HepG2 (cell line): Measurements from ENCODE around the gene ZNF629. TPM values are rescaled to one million over a fixed set of nuclear protein-coding genes. Genes with fewer than 3 reads are reported as not detected.

Source experiments
- ATAC-seq: fragments of 200-7000 bp; cut with Tn5 transposase; 3 replicates; pipeline ENCODE4 v1.9.1; 2020; ENCODE audit warnings: mild to moderate bottlenecking, moderate library complexity
- BruUV-seq: library from RNA; stranded (reverse); fragments of 400-500 nt; replicated peaks from 2 replicates; lab custom pipeline; 2021; lab: Mats Ljungman, UMichigan
- CTCF ChIA-PET: fragments of 300-600 bp; formaldehyde crosslinking; extraction: SDS; loops from one replicate; lab custom pipeline; 2021; ENCODE audit warnings: low total read pairs, inconsistent platforms, low intra/inter-chr PET ratio; lab: Yijun Ruan, JAX
- POLR2A ChIA-PET: fragments of 350-600 bp; sonication (Branson Sonifier 250); formaldehyde crosslinking; loops from one replicate; lab custom pipeline; 2020; ENCODE audit warnings: antibody characterized with exemption, inconsistent platforms; lab: Yijun Ruan, JAX
- DNase-seq: peaks from one replicate; pipeline ENCODE4 v3.0.0-alpha.2; 2015; ENCODE audit warnings: low spot score
- FAIRE-seq: peaks from 3 replicates; lab custom pipeline; 2011; peaks lifted over from hg19 to GRCh38; lab: Jason Lieb, UNC
- H2AFZ ChIP-seq: one replicate; pipeline ENCODE4 v1.6.1; 2011; ENCODE audit warnings: low read length, inconsistent platforms
- H3K27ac ChIP-seq: fragments of 300-600 bp; 3 replicates; pipeline ENCODE4 v1.8.0; 2011; ENCODE audit warnings: mixed run types, mild to moderate bottlenecking, mixed read lengths, low read length, inconsistent platforms; ENCODE audit not compliant: insufficient read depth; ENCODE audit errors: extremely low read length
- H3K27me3 ChIP-seq, 2 experiments: fragments of 200-600 bp in 1 of 2; 2 replicates in 1 of 2; 3 replicates in 1 of 2; pipeline versions ENCODE4 v1.6.0 to v1.8.0; 2011; ENCODE audit warnings: low read length in 2 of 2, mild to moderate bottlenecking in 2 of 2, moderate library complexity in 2 of 2, inconsistent platforms in 1 of 2; ENCODE audit not compliant: insufficient read depth in 2 of 2, control insufficient read depth in 1 of 2
- H3K36me3 ChIP-seq, 2 experiments: fragments of 200-600 bp in 1 of 2; replicated peaks in 1 of 2; 2 replicates in 1 of 2; 3 replicates in 1 of 2; pipeline versions ENCODE4 v1.5.1 to v1.8.0; 2011; ENCODE audit warnings: low read length in 2 of 2, inconsistent platforms in 1 of 2; ENCODE audit not compliant: insufficient read depth in 2 of 2, control insufficient read depth in 1 of 2
- H3K4me1 ChIP-seq: 2 replicates; pipeline ENCODE4 v1.5.1; 2012; ENCODE audit warnings: low read length, inconsistent platforms; ENCODE audit not compliant: insufficient read depth
- H3K4me2 ChIP-seq: 2 replicates; pipeline ENCODE4 v1.6.0; 2011; ENCODE audit warnings: low read depth, low read length, inconsistent platforms
- H3K4me3 ChIP-seq, 3 experiments: fragments of 200-600 bp in 1 of 3; sonication (generic), shearing (Covaris generic) in 1 of 3; replicated peaks in 1 of 3; 2 replicates each; pipeline ENCODE4 v1.5.1; 2011 to 2016; ENCODE audit warnings: low read length in 3 of 3, inconsistent platforms in 2 of 3, low read depth in 2 of 3, mild to moderate bottlenecking in 2 of 3, control low read depth in 1 of 3, mixed read lengths in 1 of 3; ENCODE audit not compliant: insufficient read depth in 1 of 3
- H3K79me2 ChIP-seq: one replicate; pipeline ENCODE4 v1.6.1; 2011; ENCODE audit warnings: low read length, inconsistent platforms; ENCODE audit not compliant: insufficient read depth
- H3K9ac ChIP-seq: 2 replicates; pipeline ENCODE4 v1.6.0; 2011; ENCODE audit warnings: mild to moderate bottlenecking, low read depth, low read length, inconsistent platforms; ENCODE audit not compliant: insufficient read depth
- H3K9me3 ChIP-seq: 2 replicates; pipeline ENCODE4 v1.5.1; 2012; ENCODE audit warnings: mild to moderate bottlenecking, low read length
- H4K20me1 ChIP-seq: 2 replicates; pipeline ENCODE4 v1.6.0; 2011; ENCODE audit warnings: inconsistent platforms, mild to moderate bottlenecking, low read length, moderate library complexity; ENCODE audit not compliant: insufficient read depth
- AGO1 ChIP-seq: fragments of 200-400 bp; formaldehyde crosslinking; IDR thresholded peaks from 2 replicates; pipeline ENCODE4 v1.6.1; 2017; ENCODE audit warnings: mild to moderate bottlenecking, low read depth, low read length, moderate library complexity; ENCODE audit not compliant: poor library complexity, severe bottlenecking
- ARHGAP35 ChIP-seq: sonication (generic); formaldehyde crosslinking; IDR thresholded peaks from 2 replicates; pipeline ENCODE4 v1.9.0; 2022; ENCODE audit warnings: mild to moderate bottlenecking, inconsistent platforms, moderate library complexity, missing genetic modification reagents, borderline replicate concordance
- FOSL2 ChIP-seq: sonication (generic); formaldehyde crosslinking; IDR thresholded peaks from 2 replicates; pipeline ENCODE4 v1.4.0; 2020; ENCODE audit warnings: missing genetic modification reagents
- NFIB ChIP-seq: sonication (generic); formaldehyde crosslinking; IDR thresholded peaks from 2 replicates; pipeline ENCODE4 v1.9.0; 2021; ENCODE audit warnings: missing genetic modification reagents, mild to moderate bottlenecking, borderline replicate concordance
- POLR2G ChIP-seq: fragments of 200-400 bp; formaldehyde crosslinking; IDR thresholded peaks from 2 replicates; pipeline ENCODE4 v1.6.1; 2018; ENCODE audit warnings: mild to moderate bottlenecking, low read depth, low read length, moderate library complexity
- RAD51 ChIP-seq: fragments of 450-650 bp; IDR thresholded peaks from 2 replicates; pipeline ENCODE4 v1.6.1; 2016; ENCODE audit warnings: borderline replicate concordance
- ZFP62 ChIP-seq: sonication (generic); formaldehyde crosslinking; IDR thresholded peaks from 2 replicates; pipeline ENCODE4 v1.4.0; 2020; ENCODE audit warnings: missing genetic modification reagents
- ZIK1 ChIP-seq: sonication (generic); formaldehyde crosslinking; IDR thresholded peaks from 2 replicates; pipeline ENCODE4 v1.5.0; 2020; ENCODE audit warnings: mild to moderate bottlenecking, low read depth, missing genetic modification reagents, borderline replicate concordance
- ZNF143 ChIP-seq: sonication (generic); formaldehyde crosslinking; IDR thresholded peaks from 2 replicates; pipeline ENCODE4 v1.4.0; 2020; ENCODE audit warnings: missing genetic modification reagents
- ZNF768 ChIP-seq: sonication (generic); formaldehyde crosslinking; IDR thresholded peaks from 2 replicates; pipeline ENCODE4 v1.4.0; 2020; ENCODE audit warnings: missing genetic modification reagents
- WGBS: methylation state at CpG from one replicate; pipeline ENCODE4 v1.1.6; 2017; ENCODE audit warnings: low lambda C conversion rate; 5-methylcytosine and 5-hydroxymethylcytosine counted together
- in situ Hi-C: cut with HindIII; loops from 2 replicates; pipeline ENCODE4 v1.10.0; 2017; ENCODE audit warnings: low pct_unique_long_range_greater_than_20kb; ENCODE audit not compliant: extremely low pct_ligation_motif_present
- intact Hi-C: fragments of 100-400 bp; cut with micrococcal nuclease; formaldehyde crosslinking; loops from one replicate; pipeline ENCODE4 v1.10.0; 2022; ENCODE audit not compliant: unreplicated experiment
- polyA plus RNA-seq, 8 experiments: library from polyadenylated mRNA; depleted of rRNA in 3 of 8; stranded (reverse) in 7 of 8; unstranded in 1 of 8; fragments of >200 nt; fragmentation: Illumina TruSeq in 4 of 8; extraction: Trizol in 4 of 8; gene quantifications; 2 replicates each; pipeline versions ENCODE4 v1.2.1 to v1.2.3, GENCODE V29; 2011 to 2016; ENCODE audit warnings: low read depth in 4 of 8, missing spikeins in 1 of 8, mixed read lengths in 1 of 8; ENCODE audit not compliant: insufficient read depth in 1 of 8
- total RNA-seq, 5 experiments: library from RNA; depleted of rRNA; stranded (reverse); fragments of >200 nt; fragmentation: Illumina TruSeq; extraction: Trizol; gene quantifications; 2 replicates each; pipeline ENCODE4 v1.2.3, GENCODE V29; 2016; ENCODE audit warnings: low read depth in 1 of 5
- TF ChIP-seq, protein P1 (sequence below): sonication (generic); formaldehyde crosslinking; IDR thresholded peaks from 2 replicates; pipeline ENCODE4 v1.4.0; 2020; ENCODE audit warnings: mild to moderate bottlenecking, missing genetic modification reagents, borderline replicate concordance
- TF ChIP-seq, protein P2 (sequence below): sonication (generic); formaldehyde crosslinking; IDR thresholded peaks from 2 replicates; pipeline ENCODE4 v1.4.0; 2020; ENCODE audit warnings: missing genetic modification reagents

Gene ZNF629
- total and polyA plus RNA-seq, 2 of the 13 experiments (the other 11 are each of a cell fraction or from before 2014, with no cell fraction given) = 6.1 to 16.5 TPM

- H3K9me3 ChIP-seq = no peaks in the 10 kb centered on the region
- no peak overlapping the region for H2AFZ ChIP-seq
- peaks cover 18 to 36% of the 10 kb centered on the region in 2 experiments for H3K36me3 ChIP-seq
- H3K4me3 ChIP-seq = no peak overlapping the region
- no peak for DNase-seq
- H3K27me3 ChIP-seq = no peaks in the 10 kb centered on the region; a peak in 1 of 5 replicates
- H3K79me2 ChIP-seq = peaks cover 9% of the 10 kb centered on the region
- 93% methylated on average over 2 of the region's 7 CpGs for WGBS
- in situ Hi-C loops (no loop called here), intact Hi-C loops (loop anchor here (5.0 kb wide), 1 partner anchor 35 kb away; no protein-coding TSS in a partner anchor)
- no peak overlapping the region for H3K27ac ChIP-seq
- FAIRE-seq = no peak
- ChIA-PET CTCF (no interaction called here), POLR2A (interaction anchor here (1.2 to 3.1 kb wide), 5 partner anchors 9 to 62 kb away, joined by 3 to 10 read pairs (median 6); partner anchors contain the start of genes PHKG2 and ZNF629)
- BruUV-seq = no TSS peak
- peak overlapping the region; percentile 95; the same call in 1 of the 2 replicates for H3K4me2 ChIP-seq
- H3K4me1 ChIP-seq = peaks cover 36% of the 10 kb centered on the region
- no peak overlapping the region for H3K9ac ChIP-seq
- H4K20me1 ChIP-seq = no peaks in the 10 kb centered on the region; the same call in 1 of the 2 replicates
- ATAC-seq = peak; percentile 14
- TF ChIP-seq ZFP62 (CRISPR knock-in tag) (0 out of 2 replicates have a peak, but pooled peaks have one; percentile 32), ARHGAP35 (CRISPR knock-in tag) (0 out of 2 replicates have a peak, but pooled peaks have one; percentile 11), POLR2G (peak; percentile 36), NFIB (0 out of 2 replicates have a peak, but pooled peaks have one; percentile 14), ZIK1 (CRISPR knock-in tag) (no peak), ZNF143 (CRISPR knock-in tag) (0 out of 2 replicates have a peak, but pooled peaks have one; percentile 43), RAD51 (no peak), ZNF768 (CRISPR knock-in tag) (peak; percentile 91), FOSL2 (CRISPR knock-in tag) (no peak), AGO1 (peak; percentile 95)
- TF ChIP-seq, protein P1, sequence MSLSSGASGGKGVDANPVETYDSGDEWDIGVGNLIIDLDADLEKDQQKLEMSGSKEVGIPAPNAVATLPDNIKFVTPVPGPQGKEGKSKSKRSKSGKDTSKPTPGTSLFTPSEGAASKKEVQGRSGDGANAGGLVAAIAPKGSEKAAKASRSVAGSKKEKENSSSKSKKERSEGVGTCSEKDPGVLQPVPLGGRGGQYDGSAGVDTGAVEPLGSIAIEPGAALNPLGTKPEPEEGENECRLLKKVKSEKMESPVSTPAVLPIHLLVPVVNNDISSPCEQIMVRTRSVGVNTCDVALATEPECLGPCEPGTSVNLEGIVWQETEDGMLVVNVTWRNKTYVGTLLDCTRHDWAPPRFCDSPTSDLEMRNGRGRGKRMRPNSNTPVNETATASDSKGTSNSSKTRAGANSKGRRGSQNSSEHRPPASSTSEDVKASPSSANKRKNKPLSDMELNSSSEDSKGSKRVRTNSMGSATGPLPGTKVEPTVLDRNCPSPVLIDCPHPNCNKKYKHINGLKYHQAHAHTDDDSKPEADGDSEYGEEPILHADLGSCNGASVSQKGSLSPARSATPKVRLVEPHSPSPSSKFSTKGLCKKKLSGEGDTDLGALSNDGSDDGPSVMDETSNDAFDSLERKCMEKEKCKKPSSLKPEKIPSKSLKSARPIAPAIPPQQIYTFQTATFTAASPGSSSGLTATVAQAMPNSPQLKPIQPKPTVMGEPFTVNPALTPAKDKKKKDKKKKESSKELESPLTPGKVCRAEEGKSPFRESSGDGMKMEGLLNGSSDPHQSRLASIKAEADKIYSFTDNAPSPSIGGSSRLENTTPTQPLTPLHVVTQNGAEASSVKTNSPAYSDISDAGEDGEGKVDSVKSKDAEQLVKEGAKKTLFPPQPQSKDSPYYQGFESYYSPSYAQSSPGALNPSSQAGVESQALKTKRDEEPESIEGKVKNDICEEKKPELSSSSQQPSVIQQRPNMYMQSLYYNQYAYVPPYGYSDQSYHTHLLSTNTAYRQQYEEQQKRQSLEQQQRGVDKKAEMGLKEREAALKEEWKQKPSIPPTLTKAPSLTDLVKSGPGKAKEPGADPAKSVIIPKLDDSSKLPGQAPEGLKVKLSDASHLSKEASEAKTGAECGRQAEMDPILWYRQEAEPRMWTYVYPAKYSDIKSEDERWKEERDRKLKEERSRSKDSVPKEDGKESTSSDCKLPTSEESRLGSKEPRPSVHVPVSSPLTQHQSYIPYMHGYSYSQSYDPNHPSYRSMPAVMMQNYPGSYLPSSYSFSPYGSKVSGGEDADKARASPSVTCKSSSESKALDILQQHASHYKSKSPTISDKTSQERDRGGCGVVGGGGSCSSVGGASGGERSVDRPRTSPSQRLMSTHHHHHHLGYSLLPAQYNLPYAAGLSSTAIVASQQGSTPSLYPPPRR (CRISPR knock-in tag) = 0 out of 2 replicates have a peak, but pooled peaks have one; percentile 45
- TF ChIP-seq, protein P2, sequence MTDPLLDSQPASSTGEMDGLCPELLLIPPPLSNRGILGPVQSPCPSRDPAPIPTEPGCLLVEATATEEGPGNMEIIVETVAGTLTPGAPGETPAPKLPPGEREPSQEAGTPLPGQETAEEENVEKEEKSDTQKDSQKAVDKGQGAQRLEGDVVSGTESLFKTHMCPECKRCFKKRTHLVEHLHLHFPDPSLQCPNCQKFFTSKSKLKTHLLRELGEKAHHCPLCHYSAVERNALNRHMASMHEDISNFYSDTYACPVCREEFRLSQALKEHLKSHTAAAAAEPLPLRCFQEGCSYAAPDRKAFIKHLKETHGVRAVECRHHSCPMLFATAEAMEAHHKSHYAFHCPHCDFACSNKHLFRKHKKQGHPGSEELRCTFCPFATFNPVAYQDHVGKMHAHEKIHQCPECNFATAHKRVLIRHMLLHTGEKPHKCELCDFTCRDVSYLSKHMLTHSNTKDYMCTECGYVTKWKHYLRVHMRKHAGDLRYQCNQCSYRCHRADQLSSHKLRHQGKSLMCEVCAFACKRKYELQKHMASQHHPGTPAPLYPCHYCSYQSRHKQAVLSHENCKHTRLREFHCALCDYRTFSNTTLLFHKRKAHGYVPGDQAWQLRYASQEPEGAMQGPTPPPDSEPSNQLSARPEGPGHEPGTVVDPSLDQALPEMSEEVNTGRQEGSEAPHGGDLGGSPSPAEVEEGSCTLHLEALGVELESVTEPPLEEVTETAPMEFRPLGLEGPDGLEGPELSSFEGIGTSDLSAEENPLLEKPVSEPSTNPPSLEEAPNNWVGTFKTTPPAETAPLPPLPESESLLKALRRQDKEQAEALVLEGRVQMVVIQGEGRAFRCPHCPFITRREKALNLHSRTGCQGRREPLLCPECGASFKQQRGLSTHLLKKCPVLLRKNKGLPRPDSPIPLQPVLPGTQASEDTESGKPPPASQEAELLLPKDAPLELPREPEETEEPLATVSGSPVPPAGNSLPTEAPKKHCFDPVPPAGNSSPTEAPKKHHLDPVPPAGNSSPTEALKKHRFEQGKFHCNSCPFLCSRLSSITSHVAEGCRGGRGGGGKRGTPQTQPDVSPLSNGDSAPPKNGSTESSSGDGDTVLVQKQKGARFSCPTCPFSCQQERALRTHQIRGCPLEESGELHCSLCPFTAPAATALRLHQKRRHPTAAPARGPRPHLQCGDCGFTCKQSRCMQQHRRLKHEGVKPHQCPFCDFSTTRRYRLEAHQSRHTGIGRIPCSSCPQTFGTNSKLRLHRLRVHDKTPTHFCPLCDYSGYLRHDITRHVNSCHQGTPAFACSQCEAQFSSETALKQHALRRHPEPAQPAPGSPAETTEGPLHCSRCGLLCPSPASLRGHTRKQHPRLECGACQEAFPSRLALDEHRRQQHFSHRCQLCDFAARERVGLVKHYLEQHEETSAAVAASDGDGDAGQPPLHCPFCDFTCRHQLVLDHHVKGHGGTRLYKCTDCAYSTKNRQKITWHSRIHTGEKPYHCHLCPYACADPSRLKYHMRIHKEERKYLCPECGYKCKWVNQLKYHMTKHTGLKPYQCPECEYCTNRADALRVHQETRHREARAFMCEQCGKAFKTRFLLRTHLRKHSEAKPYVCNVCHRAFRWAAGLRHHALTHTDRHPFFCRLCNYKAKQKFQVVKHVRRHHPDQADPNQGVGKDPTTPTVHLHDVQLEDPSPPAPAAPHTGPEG (CRISPR knock-in tag) = 0 out of 2 replicates have a peak, but pooled peaks have one; percentile 66
Observed at GRCh38 chr16:30777591-30778297, 9.3 kb downstream of the ZNF629 start.
